Activated CD4-positive, alpha-beta T cell treated with anti-CD3 and anti-CD28 coated beads, Interleukin-2, amount 50 U/mL, for 16 hours (primary cell): ENCODE data around the gene E2F4.

Experiments
- DNase-seq: peaks from one replicate; pipeline ENCODE4 v3.0.0-alpha.2; 2020

The E2F4 gene, protein sequence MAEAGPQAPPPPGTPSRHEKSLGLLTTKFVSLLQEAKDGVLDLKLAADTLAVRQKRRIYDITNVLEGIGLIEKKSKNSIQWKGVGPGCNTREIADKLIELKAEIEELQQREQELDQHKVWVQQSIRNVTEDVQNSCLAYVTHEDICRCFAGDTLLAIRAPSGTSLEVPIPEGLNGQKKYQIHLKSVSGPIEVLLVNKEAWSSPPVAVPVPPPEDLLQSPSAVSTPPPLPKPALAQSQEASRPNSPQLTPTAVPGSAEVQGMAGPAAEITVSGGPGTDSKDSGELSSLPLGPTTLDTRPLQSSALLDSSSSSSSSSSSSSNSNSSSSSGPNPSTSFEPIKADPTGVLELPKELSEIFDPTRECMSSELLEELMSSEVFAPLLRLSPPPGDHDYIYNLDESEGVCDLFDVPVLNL

GRCh38 chr16:67191995-67192681 is at the start of gene E2F4:
Gene E2F4, plus strand, starts transcription at chr16:67192155. Its CDS starts 73 bp downstream, at chr16:67192228.
- DNase-seq: peak; percentile 92

- DNase-seq: no peak
These were observed 49.6 kb upstream of the E2F4 start for GRCh38 chr16:67142342-67142741.

GRCh38 chr16:67144943-67145342 is 47.0 kb upstream of the E2F4 start:
- DNase-seq: no peak

DNA sequence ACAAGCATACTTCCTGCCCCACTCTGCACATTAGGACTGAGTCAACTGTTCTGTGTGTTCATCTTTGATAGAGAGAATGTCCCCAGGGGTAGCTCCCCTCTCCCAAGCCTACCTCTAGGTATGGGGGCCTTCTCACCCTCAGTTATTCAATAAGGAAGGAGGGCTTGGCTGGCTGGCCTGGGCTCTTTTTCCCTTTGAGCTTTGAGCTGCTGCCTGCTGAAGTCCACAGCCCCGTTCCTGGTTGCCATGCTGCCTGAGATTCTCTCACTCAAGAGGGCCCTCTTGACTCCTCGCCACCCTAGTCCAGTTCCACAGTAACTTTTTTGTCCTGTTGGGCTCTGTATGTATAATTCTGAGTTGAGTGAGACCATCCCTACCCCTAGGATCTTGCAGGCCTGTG is 46.2 kb upstream of the E2F4 start:
- no peak for DNase-seq

DNA sequence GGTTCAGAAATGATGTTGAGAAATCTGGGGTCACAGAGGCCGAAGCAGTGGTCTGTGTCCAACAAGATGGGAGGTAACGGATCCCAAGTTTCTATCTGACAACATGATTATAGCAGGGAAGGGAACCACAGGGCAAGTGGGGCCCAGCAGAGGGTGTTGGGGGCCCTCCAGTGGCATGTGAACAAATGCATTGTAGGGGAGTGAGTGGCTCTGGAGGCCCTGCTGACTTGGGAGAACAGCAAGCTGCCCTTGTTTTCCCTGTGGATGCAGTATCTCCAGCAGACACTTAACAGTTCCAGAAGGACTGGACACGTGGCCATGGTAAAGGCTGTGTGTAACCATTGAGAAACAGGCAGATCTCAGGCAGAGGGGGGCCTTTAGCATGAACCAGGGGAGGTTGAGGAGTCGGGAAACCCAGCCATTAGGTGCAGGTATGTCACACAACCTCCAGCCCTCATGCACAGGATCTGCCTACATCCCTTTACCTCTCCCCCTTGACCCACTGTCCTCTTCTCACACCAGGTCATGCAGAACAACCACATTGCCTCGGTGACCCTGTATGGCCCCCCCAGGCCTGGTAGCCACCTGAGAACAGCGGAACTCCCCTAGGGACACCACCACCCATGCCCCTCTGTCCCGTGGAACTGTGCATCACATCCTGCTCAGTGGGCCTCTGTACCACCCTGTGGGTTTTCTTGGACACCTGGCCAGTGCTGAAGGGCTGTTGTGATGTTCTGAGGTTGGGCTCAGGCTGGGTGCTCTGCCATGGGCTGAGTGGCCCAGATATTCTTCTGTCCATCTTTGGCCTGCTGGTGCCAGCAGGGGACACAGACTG is 45.2 kb upstream of the E2F4 start:
- no peak for DNase-seq

DNA sequence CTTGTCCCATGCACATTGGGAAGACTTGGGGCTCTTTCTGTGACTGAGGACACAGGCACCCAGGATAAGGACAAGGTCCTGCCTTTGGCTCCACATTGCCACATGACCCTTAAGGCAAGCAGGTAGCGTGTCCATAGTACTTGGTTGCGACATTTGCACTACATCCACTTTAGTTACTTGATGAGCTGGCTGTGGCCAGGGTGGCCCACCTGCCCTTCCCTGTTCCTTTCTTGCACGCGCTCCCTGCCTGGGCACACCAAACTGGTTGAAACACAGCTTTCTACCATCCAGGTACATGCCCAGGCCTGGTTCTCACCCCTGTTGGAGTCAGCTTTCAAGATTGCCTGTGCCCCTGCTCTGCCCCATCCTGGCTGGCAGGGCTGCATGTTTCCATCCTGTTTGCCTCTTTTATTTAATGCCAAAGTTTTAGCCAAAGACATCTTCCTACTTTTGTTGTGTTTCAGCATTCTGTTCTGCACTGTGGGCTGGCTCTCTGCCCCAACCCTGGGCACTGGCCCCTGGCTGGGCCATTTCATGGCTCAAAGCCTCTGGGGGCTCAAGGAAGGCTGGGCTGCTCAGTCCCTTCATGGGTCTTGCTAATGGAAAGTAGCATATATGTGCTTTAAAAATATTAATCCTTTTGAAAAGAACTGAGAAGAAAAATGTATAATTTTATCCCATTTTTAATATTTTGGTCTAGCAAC is 44.4 kb upstream of the E2F4 start:
- DNase-seq: no peak

DNA sequence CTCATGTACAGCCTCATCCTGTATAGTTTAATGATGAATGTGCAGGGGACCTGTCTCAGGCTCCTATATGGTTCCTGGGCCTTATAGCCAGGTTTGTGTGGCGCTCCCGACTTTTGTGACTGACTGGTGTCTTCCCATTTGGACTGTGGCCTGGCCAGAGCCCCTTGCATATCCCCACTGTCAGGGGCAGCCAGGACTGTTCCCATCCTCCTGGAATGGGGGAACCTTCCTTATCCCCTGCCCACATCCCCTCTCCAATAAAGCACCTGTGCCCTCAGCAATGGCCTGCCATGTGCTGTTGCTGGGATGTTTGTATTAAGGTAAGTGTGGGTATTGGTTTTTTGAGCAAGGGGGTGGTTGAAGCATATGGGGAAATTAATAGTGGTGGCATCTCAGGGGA is 43.7 kb upstream of the E2F4 start:
- DNase-seq: no peak

GRCh38 chr16:67148656-67149275 is 43.2 kb upstream of the E2F4 start:
- DNase-seq: no peak

DNA sequence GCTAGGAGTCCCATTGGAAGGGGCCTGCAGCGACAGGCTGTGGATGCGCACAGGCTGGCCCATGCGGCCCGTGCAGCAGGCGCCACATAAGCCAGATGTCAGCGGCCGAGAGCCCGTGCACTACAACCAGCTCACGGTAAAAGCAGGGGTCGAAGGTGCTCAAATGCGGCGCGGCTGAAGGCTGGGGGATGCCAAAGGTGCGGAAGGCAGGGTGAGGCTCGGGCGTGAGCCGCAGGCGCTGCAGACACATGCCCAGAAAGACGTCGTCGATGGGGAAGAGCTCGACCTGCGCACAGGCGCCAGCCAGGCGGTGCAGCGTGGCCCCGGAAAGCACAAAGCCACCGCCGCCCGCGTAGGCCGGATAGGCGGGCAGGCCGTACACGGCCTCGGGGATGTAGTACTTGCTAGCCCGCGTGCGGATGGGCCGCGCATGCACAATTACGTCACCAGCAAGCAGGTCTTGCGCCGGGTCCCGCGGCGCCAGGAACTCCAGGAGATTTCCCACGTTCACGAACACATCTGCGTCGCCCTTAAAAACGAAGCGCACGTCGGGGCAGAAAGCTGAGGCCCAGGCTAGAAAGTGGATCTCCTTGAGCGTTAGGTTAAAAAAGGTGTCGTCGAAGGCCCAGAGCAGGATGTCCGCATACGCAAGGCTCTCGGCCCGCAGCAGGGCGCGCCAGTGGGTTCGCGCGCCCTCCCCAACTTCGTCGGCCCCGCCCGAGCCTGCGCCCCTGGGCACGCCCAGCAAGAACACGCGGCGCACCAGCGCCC is 42.5 kb upstream of the E2F4 start:
- no peak for DNase-seq

GRCh38 chr16:67150047-67150832 is 41.7 kb upstream of the E2F4 start:
- peak; percentile 57 for DNase-seq

DNA sequence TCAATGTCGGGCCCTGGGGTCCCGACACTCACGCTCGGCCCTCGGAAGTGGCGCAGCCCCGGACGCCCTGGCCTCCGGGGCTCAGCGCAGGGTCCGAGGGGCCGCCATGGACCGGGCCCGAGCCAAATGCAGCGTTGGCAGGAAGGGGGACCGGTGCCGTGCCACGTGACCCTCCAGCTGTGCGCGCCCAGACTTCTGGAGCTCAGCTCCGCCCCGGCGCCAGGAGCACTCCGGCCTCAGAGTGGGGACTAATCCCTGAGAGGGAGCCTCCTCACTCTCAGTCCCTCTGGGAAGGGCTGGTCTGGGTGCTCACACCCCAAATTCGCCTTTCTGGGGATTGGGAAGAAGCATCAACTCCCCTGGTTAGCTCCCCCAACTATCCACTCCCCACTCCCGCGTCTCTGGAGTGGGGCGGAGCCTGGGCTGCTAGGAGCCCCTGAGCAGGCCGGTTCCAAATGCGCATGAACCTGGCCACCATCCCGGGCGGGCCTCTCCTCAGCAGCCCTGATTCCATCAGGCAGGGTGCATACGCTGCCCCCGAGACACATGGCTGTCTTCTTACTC is 41.0 kb upstream of the E2F4 start, which contains the start of gene B3GNT9:
TSS of gene B3GNT9 (minus strand) at position 166 of the 564 bp plus-strand sequence. CDS start 513 bp downstream, outside the sequence.
- no peak for DNase-seq

GRCh38 chr16:67151431-67152097 is 40.4 kb upstream of the E2F4 start:
- DNase-seq: no peak

GRCh38 chr16:67154578-67155294 is 37.2 kb upstream of the E2F4 start:
- no peak for DNase-seq

DNA sequence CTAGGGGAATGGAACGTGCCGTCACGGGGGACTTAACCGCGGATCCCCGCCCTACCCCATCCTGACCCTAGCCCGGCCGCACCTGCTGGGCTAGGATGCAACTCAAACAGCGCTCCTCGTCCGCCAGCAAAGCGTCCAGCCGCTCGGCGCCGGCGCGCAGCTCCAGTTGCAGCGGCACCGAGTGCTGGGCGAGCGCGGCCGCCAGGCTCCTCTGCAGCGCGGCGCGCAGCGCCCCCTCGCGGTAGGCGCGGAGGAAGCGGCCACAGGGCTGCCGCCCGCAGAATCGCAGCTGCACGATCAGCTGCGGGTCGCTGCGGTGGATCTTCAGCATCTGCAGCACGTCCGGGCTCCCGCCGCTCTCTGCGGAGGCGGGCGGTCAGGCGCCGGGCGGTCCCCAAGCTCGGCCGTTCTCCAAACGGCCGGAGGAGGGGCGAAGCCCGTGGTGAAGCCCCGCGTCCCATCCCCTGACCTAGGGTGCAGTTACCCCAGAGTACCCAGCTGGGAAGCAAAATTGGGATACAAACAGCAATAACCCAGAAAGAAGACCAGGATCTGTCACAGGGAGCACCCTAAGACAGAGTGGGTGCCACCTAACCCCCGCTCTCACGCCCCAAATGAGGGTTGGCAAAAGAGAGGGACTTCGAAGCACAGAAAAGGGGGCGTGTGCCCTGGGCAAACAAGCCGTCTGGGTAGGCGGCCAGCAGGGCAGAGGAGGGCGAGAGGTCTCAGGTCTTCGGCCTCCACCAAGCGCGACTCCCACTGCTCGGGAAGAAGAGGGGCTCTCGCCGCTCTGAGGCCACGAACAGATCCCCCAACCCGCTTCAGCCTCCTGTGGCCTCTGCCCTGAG is 36.4 kb upstream of the E2F4 start:
- DNase-seq: peak; percentile 83

- no peak for DNase-seq
These were observed 35.7 kb upstream of the E2F4 start for GRCh38 chr16:67156143-67156844.

DNA sequence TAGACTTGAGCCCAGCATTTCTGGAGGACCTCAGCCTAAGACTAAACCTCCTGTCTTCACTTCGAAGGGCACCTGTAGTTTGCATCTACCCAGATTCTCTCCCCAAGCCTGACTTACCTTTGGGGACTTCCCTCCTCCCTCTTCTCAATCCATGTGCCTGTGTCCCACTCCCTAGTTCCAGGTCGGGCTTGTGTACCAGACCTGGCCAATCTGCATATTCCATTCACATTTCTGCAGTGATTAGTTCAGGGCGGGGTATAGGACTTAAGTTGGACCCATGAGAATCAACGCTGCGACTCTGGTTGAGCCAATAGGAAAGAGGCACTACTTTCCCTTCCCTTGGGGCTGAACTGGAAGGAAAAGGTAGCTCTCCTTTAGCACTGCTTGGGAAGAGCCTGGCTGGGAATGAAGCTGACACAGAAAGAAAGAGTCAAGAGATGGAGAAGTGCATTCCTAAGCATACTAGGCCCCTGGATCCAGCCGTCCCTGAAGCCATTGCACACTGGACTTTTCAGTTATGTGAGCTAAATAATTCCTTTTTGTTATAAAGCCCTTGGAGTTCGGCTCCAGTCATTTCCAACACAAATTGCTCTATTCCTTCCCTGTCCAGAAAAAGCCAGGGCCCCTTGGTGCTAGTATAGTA is 34.7 kb upstream of the E2F4 start:
- no peak for DNase-seq
